ENCODE results near the gene BTNL2. TPM values are rescaled to one million over a fixed set of nuclear protein-coding genes. Genes with fewer than 3 reads are reported as not detected.

The BTNL2 gene
- total RNA-seq, 1 experiment from 2014 or later: not detected

GRCh38 chr6:32397252-32397920 lies 9.6 kb downstream of the BTNL2 start:
- POLR2A ChIA-PET: no interaction called here
- BruUV-seq (replicated peaks): no TSS peak
- no peak for DNase-seq (ENCODE audit: unreplicated experiment)
- intact Hi-C loops (cut with micrococcal nuclease): no loop called here
- Mint-ChIP-seq H3K36me3 (ENCODE audit: insufficient read depth, unreplicated experiment) (no peaks in the 10 kb centered on the region), H3K4me3 (ENCODE audit: unreplicated experiment) (no peak overlapping the region), H3K27ac (ENCODE audit: low read depth, unreplicated experiment) (no peak overlapping the region), H3K27me3 (ENCODE audit: insufficient read depth, unreplicated experiment) (peaks cover 89% of the 10 kb centered on the region), H3K4me1 (ENCODE audit: insufficient read depth, unreplicated experiment) (peaks cover 5% of the 10 kb centered on the region), H3K9me3 (ENCODE audit: unreplicated experiment) (no peaks in the 10 kb centered on the region)
- TF ChIP-seq CTCF (IDR thresholded peaks at IDR 0.05; ENCODE audit: unreplicated experiment): no peak
- CTCF ChIA-PET: interaction anchor here (2.4 kb wide), 1 partner anchor 16 kb away, joined by 12 read pairs; no protein-coding TSS in a partner anchor

- Mint-ChIP-seq H3K27me3 (ENCODE audit: insufficient read depth, unreplicated experiment) (peaks cover 87% of the 10 kb centered on the region), H3K4me3 (ENCODE audit: unreplicated experiment) (no peak overlapping the region), H3K36me3 (ENCODE audit: insufficient read depth, unreplicated experiment) (no peaks in the 10 kb centered on the region), H3K9me3 (ENCODE audit: unreplicated experiment) (no peaks in the 10 kb centered on the region), H3K4me1 (ENCODE audit: insufficient read depth, unreplicated experiment) (peaks cover 5% of the 10 kb centered on the region), H3K27ac (ENCODE audit: low read depth, unreplicated experiment) (no peak overlapping the region)
- CTCF ChIA-PET: interaction anchor here (1.0 kb wide), 1 partner anchor 18 kb away, joined by 6 read pairs; no protein-coding TSS in a partner anchor
- TF ChIP-seq CTCF (IDR thresholded peaks at IDR 0.05; ENCODE audit: unreplicated experiment): no peak
- BruUV-seq (replicated peaks): no TSS peak
- POLR2A ChIA-PET: no interaction called here
- intact Hi-C loops (cut with micrococcal nuclease): no loop called here
- no peak for DNase-seq (ENCODE audit: unreplicated experiment)
Observed at GRCh38 chr6:32396028-32396427, 11.0 kb downstream of the BTNL2 start.

GRCh38 chr6:32393665-32394420 lies 13.1 kb downstream of the BTNL2 start:
- no peaks in the 10 kb centered on the region for H3K36me3 Mint-ChIP-seq (ENCODE audit: insufficient read depth, unreplicated experiment)

More at GRCh38 chr6:32393665-32394420, 13.1 kb downstream of the BTNL2 start:
- BruUV-seq (replicated peaks): no TSS peak
- Mint-ChIP-seq H3K27ac (ENCODE audit: low read depth, unreplicated experiment) (no peak overlapping the region), H3K27me3 (ENCODE audit: insufficient read depth, unreplicated experiment) (peaks cover 89% of the 10 kb centered on the region), H3K4me1 (ENCODE audit: insufficient read depth, unreplicated experiment) (peaks cover 5% of the 10 kb centered on the region), H3K4me3 (ENCODE audit: unreplicated experiment) (no peak overlapping the region), H3K9me3 (ENCODE audit: unreplicated experiment) (no peaks in the 10 kb centered on the region)
- intact Hi-C loops (cut with micrococcal nuclease): no loop called here
- no peak for TF ChIP-seq CTCF (IDR thresholded peaks at IDR 0.05; ENCODE audit: unreplicated experiment)
- no peak for DNase-seq (ENCODE audit: unreplicated experiment)
- ChIA-PET CTCF (no interaction called here), POLR2A (no interaction called here)

Data from MCF 10A (cell line).